DMS 273 (cell line): ENCODE measurements around the gene MAML3.

ENCODE experiments used
- DNase-seq: peaks from one replicate; lab custom pipeline; 2025; ENCODE audit not compliant: unreplicated experiment; lab: John Stamatoyannopoulos, UW

Gene MAML3

DNA sequence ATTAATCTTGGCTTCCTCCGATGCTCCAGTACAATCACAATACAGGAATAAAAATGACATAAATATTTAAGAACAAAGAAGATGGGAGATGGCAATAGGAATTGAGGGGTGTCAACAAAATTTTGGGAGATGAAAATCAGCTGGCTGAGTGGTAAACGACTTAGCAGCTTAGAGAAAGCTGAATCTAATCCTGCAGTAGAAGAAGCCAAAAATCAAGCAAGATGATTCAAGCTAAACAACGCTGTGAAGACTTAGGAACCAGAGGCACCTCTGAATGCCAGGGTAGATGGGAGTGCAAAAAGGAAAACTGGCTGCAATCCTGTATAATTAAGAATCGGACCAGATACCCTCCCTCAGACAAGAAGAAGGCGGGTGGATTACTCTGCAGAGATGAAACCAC lies 273.1 kb downstream of the MAML3 start:
- DNase-seq = no peak

GRCh38 chr4:139878050-139878449 lies 275.9 kb downstream of the MAML3 start:
- DNase-seq = no peak

GRCh38 chr4:139876337-139876941 lies 277.5 kb downstream of the MAML3 start:
- no peak for DNase-seq

- DNase-seq = peak; percentile 19
Measured at GRCh38 chr4:139875411-139875825, 278.6 kb downstream of the MAML3 start.

- DNase-seq = no peak
Measured at GRCh38 chr4:139873111-139873860, 280.7 kb downstream of the MAML3 start.

DNA sequence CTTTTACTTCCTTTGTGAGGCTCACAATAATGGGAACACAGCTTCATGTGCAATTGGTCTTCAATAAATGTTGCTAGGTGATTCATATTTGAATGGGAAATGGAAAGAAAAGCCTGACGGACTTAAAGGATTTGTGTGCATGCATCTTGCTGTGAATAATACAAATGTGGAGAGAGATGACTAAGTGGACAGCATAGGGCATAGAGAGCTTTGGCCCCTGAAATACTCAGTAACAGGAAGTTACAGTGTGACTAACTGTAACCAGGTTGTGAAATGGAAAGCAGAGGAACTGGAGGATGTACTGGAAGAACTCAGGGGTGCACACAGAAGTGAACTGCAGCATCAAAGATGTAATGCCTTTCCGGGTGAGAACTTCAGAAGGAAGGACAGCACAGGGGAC lies 281.7 kb downstream of the MAML3 start:
- no peak for DNase-seq

- DNase-seq = no peak
Measured at GRCh38 chr4:139869810-139870209, 284.2 kb downstream of the MAML3 start.

- DNase-seq = no peak
Measured at GRCh38 chr4:139866276-139866962, 287.6 kb downstream of the MAML3 start.

DNA sequence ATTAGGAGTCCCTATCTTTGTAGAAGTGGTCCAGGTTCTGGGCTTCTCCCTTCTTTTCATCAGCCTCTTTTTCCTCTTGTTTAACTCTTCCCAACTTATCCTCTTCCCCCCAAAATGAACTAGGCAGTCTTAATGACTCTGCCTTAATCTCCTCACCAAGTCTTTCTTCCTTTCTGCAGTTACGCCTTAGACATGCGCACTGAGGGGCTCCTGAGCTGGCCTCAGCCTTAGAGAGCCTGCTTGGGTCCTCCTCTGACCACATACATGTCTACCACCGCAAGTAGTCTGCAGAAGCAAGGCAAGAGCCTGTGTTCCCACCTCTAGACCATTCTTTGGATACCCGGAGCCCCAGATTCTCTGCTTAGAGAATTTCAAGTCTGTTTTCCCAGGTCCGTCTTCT lies 288.4 kb downstream of the MAML3 start:
- DNase-seq = no peak

DNA sequence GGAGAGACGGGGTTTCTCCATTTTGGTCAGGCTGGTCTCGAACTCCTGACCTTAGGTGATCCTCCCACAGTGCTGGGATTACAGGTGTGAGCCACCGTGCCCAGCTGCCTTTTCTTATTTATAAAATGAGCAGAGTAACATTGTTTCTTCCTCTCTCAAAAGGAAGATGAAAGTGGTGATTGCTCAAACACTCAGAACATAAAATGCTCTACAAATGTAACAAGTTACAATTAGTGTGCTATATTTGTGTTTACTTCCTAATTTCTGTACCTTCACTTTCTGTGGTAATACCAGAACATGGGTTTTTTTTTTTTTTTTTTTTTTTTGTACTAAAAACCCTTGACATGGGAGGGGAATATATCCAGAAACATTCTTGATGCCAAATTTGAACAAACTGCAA lies 290.5 kb downstream of the MAML3 start:
- no peak for DNase-seq

DNA sequence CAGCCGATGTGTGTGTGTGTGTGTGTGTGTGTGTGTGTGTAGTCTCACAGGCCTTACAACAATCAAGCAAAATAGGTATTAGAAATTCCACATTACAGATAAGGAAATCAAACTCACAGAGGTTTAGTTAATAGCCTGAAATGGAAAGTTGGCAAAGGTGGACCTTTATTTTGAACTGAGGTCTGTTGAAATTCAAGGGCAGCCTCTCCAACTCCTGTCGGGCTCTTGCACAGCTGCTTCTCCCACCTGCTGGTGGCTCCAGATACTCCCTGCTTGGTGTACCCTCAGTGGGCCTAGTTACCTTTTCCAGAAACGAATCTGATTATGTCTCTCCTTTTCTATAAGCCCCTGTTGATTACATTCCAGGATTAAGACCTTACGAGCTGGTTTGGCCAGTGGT lies 292.5 kb downstream of the MAML3 start:
- peak; percentile 15 for DNase-seq

DNA sequence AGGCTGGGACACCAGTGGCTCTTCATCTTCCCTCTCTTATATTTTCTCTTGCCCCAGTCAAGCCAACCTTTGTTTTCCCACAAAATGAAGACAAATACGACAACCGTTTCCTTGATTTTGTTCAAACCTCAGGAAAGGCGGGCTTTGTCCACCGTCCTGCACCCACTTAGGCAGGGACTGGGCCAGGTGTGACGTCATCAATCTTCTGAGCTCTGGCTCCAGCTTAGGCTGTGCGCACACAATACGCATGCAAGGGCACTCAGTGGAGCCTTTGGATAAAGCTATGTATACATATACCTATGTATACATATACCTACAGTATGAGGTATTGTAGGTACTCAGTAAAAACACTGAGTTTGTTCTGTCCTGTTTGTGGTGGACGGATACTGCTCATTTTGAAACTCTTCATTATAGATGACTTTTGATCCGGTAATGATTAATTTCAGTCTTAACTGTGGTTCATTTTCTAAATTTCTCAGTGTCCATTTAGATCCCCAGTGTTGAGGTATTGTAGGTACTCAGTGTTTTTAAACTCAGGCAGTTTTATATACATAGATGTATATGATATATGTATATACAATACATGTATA lies 293.5 kb downstream of the MAML3 start:
- no peak for DNase-seq

DNA sequence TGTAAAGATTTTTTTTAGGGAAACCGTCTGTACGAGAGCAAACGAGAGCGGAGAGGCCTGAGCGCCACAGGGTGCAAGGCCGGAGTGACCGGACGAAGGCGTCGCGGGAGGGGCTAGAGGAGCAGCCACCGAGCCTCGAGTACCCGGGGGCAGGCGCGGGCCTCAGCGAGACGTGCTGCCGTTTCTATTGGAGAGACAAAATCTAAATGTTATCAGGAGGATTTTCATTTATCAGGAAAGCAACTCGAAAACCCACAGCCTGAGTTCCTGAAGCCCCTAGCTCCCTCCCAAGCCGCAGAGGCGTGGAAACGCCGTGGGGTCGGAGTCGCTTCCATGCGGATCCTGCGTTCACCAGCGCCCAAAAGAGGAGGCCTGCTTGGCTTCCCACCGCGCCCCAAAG lies 294.1 kb downstream of the MAML3 start:
- no peak for DNase-seq

DNA sequence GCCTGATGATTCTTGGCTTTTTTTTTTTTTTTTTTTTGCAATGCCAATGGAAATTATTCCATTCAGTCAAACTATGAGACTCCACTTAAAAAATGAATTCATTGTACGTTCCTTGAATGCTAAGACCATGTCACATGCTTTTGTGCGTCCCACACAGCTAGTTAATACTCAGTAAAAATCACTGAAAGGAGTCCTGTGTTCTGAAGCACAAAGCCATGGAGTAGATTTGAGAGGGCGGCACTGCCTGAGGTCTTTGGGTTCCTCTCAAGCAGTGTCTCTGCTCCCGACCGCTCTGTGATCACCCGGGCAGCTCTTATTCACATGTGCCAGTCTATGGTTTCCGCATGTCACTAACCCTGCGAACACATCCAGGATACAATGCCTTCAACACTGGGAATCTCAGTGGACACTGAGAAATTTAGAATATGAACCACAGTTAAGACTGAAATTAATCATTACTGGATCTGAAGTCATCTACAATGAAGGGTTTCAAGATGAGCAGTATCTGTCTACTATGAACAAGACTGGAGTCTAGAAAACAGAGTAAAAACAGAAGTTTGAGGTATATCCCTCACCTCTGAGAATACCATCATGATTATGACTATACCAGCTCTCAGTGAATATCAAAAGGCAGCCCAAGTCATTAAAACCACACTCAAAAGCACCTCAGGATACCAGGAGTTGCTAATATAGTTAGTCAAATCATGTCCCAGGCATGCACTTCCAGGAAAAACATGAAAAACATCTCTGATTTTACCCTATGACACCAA lies 295.4 kb downstream of the MAML3 start:
- DNase-seq = no peak

DNA sequence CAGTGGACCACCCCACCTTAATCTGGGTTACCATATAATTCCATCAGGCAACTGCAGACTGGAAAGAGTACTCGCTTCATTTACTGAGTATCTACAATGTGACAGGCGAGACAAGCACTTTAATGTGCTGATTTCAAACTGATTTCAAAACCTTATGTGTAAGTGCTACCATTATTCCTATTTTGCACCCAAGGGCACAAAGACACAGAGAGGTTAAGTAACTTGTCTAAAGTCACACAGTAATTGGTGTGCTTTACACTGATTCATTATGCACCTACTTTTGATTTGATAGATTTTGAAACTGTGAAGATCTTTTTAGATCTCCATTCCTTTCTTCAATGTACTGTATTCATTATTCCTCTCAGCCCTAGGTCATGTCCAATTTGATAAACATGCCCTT lies 296.0 kb downstream of the MAML3 start:
- no peak for DNase-seq

GRCh38 chr4:139857021-139857420 lies 297.0 kb downstream of the MAML3 start:
- DNase-seq = no peak

- no peak for DNase-seq
Measured at GRCh38 chr4:139854668-139855403, 299.1 kb downstream of the MAML3 start.

DNA sequence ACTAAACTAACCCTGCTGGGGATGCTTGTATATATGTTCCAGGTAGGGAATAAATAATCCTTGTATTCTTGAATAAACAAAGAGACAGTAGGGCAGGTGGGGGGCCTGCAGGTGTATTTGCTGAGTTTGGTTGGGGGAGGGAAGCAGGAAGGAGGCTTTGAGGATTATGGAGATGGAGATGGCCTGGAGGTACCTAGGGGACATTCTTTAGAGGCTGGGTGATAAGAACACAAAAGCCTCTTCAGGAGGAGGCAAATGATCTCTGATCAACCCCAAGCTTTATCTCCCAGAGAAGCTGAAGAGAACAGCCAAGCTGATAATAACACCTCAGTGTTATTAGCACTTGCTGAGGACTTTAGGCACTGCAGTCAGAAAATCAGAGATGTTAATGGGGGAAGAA lies 300.7 kb downstream of the MAML3 start:
- DNase-seq = no peak

DNA sequence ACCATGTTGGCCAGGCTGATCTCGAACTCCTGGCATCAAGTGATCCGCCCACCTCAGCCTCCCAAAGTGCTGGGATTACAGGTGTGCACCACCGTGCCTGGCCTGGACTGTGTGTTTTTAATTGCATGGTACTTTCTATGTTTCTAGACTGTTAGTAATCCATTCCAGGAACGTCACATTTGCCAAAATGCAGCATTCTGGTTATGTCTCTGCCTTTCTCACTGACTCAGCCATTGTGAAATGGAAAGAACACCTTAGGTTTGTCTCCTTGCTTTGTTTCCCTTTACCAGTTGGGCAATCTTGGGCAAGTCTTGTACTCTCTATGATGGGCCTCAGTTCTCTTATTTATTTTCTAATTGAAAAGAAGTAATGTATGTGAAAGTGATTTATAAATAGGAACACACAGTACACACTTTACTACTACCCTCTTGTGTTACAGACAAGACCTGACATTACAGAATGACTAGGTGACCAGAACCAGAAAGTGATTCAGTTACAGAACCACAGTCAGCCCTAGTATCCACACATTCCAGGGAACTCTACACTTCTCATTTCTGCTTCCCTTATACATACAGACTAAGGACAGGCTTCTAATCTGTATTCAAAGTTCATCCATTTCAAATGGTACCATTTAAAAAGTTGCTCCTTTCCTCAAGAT lies 301.2 kb downstream of the MAML3 start:
- no peak for DNase-seq

- DNase-seq = no peak
Measured at GRCh38 chr4:139851639-139852038, 302.3 kb downstream of the MAML3 start.
